GM12874 (cell line): ENCODE measurements around the gene CHD3.

Experiments
- TF ChIP-seq, protein P1 (sequence below): IDR thresholded peaks from 2 replicates; pipeline ENCODE4 v1.5.1; 2011; ENCODE audit warnings: low read depth, mild to moderate bottlenecking, control low read depth, low read length, moderate library complexity; ENCODE audit not compliant: insufficient read depth

CHD3 gene

GRCh38 chr17:7862692-7863437 is 25.7 kb upstream of the CHD3 start:
- TF ChIP-seq, protein P1, sequence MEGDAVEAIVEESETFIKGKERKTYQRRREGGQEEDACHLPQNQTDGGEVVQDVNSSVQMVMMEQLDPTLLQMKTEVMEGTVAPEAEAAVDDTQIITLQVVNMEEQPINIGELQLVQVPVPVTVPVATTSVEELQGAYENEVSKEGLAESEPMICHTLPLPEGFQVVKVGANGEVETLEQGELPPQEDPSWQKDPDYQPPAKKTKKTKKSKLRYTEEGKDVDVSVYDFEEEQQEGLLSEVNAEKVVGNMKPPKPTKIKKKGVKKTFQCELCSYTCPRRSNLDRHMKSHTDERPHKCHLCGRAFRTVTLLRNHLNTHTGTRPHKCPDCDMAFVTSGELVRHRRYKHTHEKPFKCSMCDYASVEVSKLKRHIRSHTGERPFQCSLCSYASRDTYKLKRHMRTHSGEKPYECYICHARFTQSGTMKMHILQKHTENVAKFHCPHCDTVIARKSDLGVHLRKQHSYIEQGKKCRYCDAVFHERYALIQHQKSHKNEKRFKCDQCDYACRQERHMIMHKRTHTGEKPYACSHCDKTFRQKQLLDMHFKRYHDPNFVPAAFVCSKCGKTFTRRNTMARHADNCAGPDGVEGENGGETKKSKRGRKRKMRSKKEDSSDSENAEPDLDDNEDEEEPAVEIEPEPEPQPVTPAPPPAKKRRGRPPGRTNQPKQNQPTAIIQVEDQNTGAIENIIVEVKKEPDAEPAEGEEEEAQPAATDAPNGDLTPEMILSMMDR: peak; percentile 60

DNA sequence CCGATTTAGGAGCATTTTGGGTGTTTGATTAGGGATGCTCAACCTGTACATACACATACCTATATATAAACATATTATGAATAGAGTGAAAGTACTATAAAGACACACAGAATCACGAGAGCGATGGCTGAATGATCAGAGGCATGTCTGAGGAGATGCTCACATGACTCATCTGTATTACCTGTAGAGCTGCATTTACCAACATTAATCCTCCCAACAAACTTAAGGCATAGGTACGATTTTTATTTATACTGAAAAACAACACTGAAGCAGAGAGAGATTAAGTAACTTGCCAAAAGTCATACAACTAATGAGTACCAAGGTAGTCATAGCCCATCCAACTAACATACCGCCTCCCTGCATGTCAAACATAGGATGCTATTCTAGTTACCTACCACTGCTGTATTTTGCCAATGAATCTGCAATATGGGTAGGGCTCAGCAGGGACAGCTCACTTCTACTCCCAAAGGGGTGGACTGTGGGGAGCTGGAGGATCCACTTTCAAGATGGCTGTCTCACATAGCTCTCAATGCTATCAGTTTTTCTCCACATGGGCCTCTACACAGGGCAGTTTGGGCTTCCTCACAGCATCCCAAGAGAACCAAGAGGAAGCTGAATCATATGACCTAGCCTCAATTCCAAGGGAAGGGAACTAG is 23.5 kb upstream of the CHD3 start:
- TF ChIP-seq, protein P1: no peak

DNA sequence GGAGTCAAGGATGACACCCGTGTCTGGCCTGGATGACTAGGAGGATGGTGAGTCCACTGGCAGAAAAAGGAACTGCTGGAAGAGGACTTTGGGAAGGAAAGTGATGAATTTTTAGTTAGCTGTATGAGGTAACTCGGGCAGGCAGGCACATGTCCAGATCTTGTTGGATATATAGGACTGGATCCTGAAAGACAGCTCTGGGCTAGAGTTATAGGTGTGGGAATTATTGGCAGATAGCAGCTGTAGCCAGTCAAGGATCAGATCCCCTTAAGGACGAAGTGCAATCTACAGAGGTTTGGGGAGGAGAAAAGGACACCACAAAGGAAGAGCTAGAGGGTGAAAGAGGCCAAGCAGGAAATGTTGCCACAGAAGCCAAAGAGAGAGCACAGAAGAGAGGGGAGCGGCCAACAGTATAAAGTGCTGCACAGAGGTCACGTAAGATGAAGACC is 20.7 kb upstream of the CHD3 start:
- TF ChIP-seq, protein P1: no peak

- TF ChIP-seq, protein P1: no peak
Measured at GRCh38 chr17:7873051-7873450, 15.5 kb upstream of the CHD3 start.

GRCh38 chr17:7875804-7876370 is 12.7 kb upstream of the CHD3 start:
- TF ChIP-seq, protein P1: no peak

- TF ChIP-seq, protein P1: no peak
Measured at GRCh38 chr17:7878234-7878633, 10.4 kb upstream of the CHD3 start.

- TF ChIP-seq, protein P1: no peak
Measured at GRCh38 chr17:7880076-7880868, 8.3 kb upstream of the CHD3 start.
